Amniotic epithelial cell (primary cell): ENCODE results near the gene MAP7.
"Not testable (repeated sequence)": the region's sequence is repeated elsewhere in the genome, so short reads cannot be mapped to it uniquely, and the experiment has no call there.

Experiments
- DNase-seq: peaks from one replicate; pipeline ENCODE4 v3.0.0-alpha.2; 2010; ENCODE audit warnings: low read depth

The MAP7 gene

GRCh38 chr6:136383268-136383937 lies 166.8 kb downstream of the MAP7 start:
- DNase-seq, result no peak

- DNase-seq, result no peak
Observed at GRCh38 chr6:136382676-136383252, 167.5 kb downstream of the MAP7 start.

- DNase-seq, result no peak
Observed at GRCh38 chr6:136378888-136379287, 171.3 kb downstream of the MAP7 start.

DNA sequence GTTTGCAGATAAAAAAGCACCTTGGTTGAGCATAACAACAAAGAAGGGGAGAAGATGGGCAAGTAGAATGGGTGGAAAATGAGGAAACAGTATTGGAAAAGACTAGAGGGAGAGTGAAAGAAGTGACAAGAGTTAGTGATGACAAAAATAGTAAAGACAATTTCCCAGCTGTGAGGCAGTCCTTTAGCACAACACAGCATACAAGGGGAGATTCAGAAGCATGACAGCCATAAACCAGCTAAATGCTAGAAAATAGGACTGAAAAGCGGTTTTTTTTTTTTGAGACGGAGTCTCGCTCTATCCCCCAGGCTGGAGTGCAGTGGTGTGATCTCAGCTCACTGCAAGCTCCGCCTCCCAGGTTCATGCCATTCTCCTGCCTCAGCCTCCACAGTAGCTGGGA lies 174.4 kb downstream of the MAP7 start:
- DNase-seq, result not testable (repeated sequence)

DNA sequence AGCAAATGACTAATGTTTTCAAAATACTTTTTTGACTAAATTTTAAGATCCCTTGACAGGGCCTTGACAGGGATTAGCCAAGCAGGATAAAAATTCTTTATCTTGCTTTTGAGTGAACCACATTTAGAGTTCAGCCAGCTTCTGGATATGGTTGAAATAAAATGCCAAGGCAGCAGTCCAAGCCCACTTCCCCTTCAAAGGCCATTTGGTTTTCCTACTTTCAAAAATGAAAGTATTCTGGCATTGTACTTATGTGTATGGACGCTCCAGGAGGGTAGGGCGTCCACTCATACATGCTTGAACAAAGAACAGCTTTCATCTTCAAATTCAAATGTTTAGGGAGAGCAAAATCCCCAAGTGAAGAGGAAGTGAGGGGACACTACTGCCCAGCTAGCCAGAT lies 178.3 kb downstream of the MAP7 start:
- peak; percentile 48 for DNase-seq

DNA sequence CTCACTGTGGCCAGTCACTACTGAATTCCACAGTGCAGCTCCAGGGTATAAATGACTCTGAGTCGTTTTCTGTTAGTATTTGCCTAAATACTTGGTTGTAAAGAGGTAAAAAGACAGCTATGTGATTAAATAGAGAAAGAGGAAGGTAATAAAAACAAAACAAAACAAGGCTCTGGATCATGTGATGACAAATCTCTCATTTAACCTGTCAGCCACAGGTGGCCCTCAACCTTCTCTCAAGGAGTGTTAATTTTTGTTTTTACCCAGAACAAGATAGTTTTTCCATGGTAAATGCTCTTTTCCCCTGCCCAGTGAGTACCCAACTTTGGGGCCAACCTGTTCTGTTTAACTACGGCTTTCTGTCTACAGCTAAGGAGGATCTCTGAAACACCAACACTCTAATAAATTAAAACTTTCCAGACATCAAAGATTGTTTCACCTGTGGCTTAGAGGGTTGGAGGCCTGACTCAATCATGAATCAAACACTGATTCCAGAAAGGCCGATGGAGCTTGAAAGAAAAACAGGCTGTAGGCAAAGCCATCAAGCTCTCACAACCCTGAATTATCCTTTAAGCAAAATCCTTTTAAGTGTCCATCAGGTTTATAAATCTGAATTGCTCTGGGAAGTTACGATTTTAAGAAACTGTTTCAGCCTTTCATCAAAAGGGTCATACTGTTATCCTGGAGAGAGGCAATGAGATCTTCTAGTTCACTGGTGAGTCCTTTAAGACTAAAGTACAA lies 179.1 kb downstream of the MAP7 start:
- no peak for DNase-seq

GRCh38 chr6:136365776-136366354 lies 184.4 kb downstream of the MAP7 start:
- DNase-seq, result no peak

GRCh38 chr6:136362421-136363356 lies 187.5 kb downstream of the MAP7 start:
- no peak for DNase-seq

DNA sequence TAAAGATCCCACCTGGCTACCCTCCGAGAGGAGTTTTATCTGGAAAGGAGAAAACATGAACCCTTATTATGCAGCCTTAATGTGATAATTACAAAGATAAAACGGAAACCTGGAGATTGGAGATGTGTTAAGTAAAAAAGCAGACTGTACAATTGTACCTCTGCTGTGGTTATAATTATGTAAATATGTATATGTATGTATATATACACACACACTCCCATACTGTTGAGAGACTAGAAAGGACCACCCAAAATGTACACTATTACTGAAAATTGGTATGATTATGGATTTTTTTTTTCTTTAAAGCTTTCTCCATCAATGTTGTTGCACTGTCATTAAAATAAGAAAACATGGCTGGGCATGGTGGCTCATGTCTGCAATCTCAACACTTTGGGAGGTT lies 188.4 kb downstream of the MAP7 start:
- DNase-seq, result no peak

DNA sequence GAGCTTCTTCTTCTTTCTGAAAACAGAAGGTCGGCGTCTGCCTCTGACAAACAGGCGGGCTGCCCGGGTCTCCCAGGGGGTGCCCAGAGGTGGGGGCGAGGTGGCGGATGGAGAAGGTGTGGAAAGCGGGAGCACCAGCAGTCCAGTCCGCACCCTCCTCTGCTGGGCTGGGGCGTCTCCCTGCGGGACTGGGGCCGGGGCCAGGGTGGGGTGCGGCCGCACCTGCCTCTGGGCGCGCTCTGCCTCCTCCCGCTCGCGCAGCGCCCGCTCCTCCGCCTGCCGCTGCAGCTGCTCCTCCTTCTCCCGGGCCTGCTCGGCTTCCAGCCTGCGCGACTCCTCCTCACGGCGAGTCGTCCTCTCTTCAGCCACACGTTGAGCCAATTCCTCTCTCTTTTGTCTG lies 189.4 kb downstream of the MAP7 start:
- DNase-seq, result no peak

GRCh38 chr6:136359851-136360250 lies 190.4 kb downstream of the MAP7 start:
- no peak for DNase-seq

- no peak for DNase-seq
Observed at GRCh38 chr6:136351518-136352110, 198.6 kb downstream of the MAP7 start.

DNA sequence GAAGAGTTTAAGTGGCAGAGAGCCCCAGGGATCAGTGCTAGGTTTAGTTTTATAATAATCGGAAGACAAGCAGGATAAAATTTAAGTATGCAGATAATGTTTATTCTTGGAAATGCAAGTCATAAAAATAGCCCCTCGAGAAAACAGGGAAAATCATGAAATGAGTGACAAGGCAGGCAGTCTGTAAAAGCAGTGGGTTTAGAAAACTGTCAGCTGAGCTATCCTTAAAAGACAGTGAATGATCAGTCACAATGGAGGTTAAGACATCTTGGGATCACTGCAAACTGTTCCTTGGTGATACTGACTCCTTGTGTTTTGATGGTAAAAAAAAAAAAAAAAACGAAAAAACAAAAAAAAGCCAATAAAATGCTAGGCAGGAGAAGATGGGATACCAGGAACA lies 199.3 kb downstream of the MAP7 start:
- DNase-seq, result no peak

GRCh38 chr6:136347847-136348246 lies 202.4 kb downstream of the MAP7 start:
- no peak for DNase-seq

DNA sequence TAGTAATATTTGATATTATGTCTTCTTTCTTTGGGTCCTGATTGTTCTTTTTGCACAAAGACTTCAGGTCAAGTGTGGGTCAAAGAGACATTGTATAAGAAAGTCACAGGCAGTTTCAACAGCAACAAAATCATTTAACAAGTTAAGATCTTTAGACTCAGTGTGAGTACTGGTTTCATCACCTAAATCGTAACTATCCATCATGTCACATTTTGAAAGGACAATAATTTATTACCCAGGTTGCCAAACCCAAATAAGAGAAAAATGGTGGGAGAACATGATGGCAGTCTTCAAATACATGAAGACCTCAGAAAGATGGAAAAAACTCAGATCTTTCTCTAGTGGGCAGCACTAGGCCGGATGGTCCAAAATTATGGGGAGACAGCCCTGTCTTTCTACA lies 205.1 kb downstream of the MAP7 start:
- no peak for DNase-seq

DNA sequence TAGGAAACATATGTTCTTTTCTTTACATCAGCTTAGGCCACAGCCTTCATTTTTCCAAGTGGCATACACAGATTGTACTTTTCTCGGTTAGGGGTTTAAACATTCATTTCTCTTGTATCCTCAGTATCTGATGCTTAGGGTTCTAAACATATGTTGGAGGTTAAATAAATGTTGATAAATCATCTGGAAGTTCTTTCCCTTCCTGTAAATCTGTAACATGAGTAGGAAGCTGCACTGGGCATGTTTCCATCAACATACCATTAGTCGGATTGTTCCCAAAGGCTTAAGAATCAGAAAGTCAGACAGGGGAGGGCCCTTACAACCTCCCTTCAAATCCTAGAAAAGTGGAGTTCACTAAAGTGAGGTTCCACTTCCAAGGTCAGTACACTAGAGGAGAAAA lies 205.8 kb downstream of the MAP7 start:
- DNase-seq, result peak; percentile 10

- no peak for DNase-seq
Observed at GRCh38 chr6:136343700-136344099, 206.5 kb downstream of the MAP7 start.

DNA sequence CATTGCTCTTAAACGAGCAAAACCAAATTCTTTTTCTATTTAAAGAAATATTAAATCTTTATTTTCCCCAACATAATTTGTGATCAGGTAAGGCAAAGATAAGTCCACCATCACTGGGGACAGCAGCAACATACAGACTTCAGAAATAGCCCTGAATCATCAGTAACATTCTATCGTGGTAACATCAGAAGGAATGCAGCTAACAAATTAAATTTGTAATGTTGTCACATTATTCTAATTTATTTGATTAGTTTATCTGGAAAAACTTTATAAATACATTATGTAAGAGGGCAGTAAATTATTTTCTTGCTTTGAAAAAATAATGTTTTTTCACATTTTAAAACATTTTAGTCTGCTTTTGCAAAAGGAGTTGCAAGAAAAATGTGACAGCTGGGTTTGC lies 206.9 kb downstream of the MAP7 start:
- no peak for DNase-seq

- DNase-seq, result no peak
Observed at GRCh38 chr6:136341967-136342366, 208.3 kb downstream of the MAP7 start.

DNA sequence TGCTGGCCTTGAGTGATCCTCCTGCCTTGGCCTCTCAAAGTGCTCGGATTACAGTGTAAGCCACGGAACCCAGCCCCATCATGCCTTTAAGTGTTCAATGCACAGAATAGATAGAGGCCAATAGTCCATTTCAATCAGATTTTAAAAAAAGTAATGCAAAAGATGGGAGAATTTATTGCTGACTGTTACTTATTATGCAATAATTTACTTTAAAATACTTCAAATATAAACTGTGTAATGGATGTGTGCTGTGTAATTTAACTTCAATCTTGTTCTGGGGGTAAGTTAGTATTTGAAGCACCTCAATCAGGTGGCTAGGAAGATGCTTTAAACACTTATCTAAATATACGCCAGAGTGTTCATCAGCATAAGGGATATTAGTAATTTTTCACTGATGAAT lies 208.9 kb downstream of the MAP7 start:
- no peak for DNase-seq

DNA sequence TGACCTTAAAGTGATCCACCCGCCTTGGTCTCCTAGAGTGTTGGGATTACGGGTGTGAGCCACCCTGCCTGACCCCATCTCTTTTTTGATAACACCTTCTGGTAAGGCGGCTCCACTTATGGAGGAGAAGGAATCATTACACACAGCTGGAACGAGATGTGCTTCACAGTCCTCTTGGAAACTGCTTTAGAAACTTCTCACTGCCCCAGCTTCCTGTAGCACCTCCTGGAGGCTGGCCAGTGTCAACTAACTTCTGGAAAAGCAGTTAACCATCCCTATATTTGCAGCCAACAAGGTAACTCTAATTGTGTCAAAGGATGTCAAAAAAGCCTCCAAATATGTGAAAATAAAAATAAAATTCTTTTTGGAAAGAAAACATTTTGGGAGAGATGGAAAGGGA lies 211.7 kb downstream of the MAP7 start:
- no peak for DNase-seq

DNA sequence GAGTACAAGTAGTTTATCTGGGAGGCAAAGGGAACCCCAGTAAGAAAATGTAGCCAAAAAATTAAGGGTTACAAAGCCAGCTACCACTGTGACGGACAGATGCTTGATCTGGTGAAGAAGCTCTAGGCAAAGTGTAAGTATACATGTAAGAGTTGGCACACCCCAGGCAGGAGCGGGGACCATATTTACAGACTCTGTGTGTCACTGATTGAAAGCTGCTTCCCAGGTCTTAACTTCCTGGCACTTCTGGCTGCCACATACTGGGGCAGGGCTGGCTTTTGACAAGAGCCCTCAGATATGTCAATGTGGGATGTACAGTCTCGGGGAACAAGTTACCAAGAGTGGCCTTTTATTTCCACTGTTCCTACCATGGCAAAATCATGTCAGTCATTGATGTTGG lies 212.6 kb downstream of the MAP7 start:
- DNase-seq, result no peak
